PC-3 (cell line): ENCODE measurements around the gene NLRP4. TPM values are rescaled to one million over a fixed set of nuclear protein-coding genes. Genes with fewer than 3 reads are reported as not detected.

Experiments used
- ATAC-seq: fragments of 200-7000 bp; cut with Tn5 transposase; 2 replicates; pipeline ENCODE4 v1.9.1; 2020; ENCODE audit warnings: mild to moderate bottlenecking, moderate library complexity
- BruUV-seq: library from RNA; stranded (reverse); fragments of 400-500 nt; replicated peaks from 2 replicates; lab custom pipeline; 2021; lab: Mats Ljungman, UMichigan
- CTCF ChIA-PET: fragments of 300-600 bp; sonication (Branson Sonifier 250); formaldehyde crosslinking; loops from one replicate; lab custom pipeline; 2022; ENCODE audit warnings: antibody characterized with exemption; lab: Charles Lee
- POLR2A ChIA-PET: fragments of 300-600 bp; sonication (Branson Sonifier 250); formaldehyde crosslinking; loops from one replicate; lab custom pipeline; 2022; ENCODE audit warnings: antibody characterized with exemption; ENCODE audit not compliant: unreplicated experiment; lab: Charles Lee
- DNase-seq: peaks from one replicate; pipeline ENCODE4 v3.0.0-alpha.2; 2015
- H2AFZ ChIP-seq: fragments of 300-600 bp; sonication (generic); 2 replicates; pipeline ENCODE4 v1.6.0; 2016; ENCODE audit warnings: antibody characterized with exemption, low read length
- H3F3A ChIP-seq: fragments of 300-600 bp; sonication (generic); one replicate; pipeline ENCODE4 v1.6.0; 2017; ENCODE audit warnings: antibody characterized with exemption, low read length, control low read depth, mild to moderate bottlenecking; ENCODE audit not compliant: unreplicated experiment
- H3K27ac ChIP-seq: fragments of 300-600 bp; sonication (generic); 2 replicates; pipeline ENCODE4 v1.5.1; 2016; ENCODE audit warnings: mild to moderate bottlenecking, low read length
- H3K27me3 ChIP-seq: fragments of 300-600 bp; sonication (generic); 2 replicates; pipeline ENCODE4 v1.6.1; 2016; ENCODE audit warnings: low read length, mixed read lengths
- H3K36me3 ChIP-seq: fragments of 300-600 bp; sonication (generic); 2 replicates; pipeline ENCODE4 v1.6.1; 2016; ENCODE audit warnings: low read depth, mixed run types, low read length, mixed read lengths
- H3K4me1 ChIP-seq: fragments of 300-600 bp; sonication (generic); 2 replicates; pipeline ENCODE4 v1.5.1; 2016; ENCODE audit warnings: low read length; ENCODE audit not compliant: insufficient read depth
- H3K4me2 ChIP-seq: fragments of 300-600 bp; sonication (generic); 2 replicates; pipeline ENCODE4 v1.6.0; 2016; ENCODE audit warnings: low read length
- H3K4me3 ChIP-seq: fragments of 300-600 bp; sonication (generic); 2 replicates; pipeline ENCODE4 v1.5.1; 2016; ENCODE audit warnings: mild to moderate bottlenecking, low read length, mixed read lengths
- H3K79me2 ChIP-seq: fragments of 300-600 bp; sonication (generic); 2 replicates; pipeline ENCODE4 v1.6.1; 2017; ENCODE audit warnings: low read length, mixed read lengths
- H3K9ac ChIP-seq: fragments of 300-600 bp; sonication (generic); 2 replicates; pipeline ENCODE4 v1.6.0; 2016; ENCODE audit warnings: mild to moderate bottlenecking, low read length
- H3K9me2 ChIP-seq: fragments of 300-600 bp; sonication (generic); replicated peaks from 2 replicates; pipeline ENCODE4 v1.6.1; 2016; ENCODE audit warnings: mixed run types, low read length, mixed read lengths
- H3K9me3 ChIP-seq: fragments of 300-600 bp; sonication (generic); 2 replicates; pipeline ENCODE4 v1.6.1; 2016; ENCODE audit warnings: low read length, mixed read lengths
- H4K20me1 ChIP-seq: fragments of 300-600 bp; sonication (generic); 2 replicates; pipeline ENCODE4 v1.6.1; 2016; ENCODE audit warnings: low read length, mixed read lengths
- CTCF ChIP-seq: fragments of 300-600 bp; sonication (generic); conservative IDR thresholded peaks from 2 replicates; pipeline ENCODE4 v1.5.1; 2017; ENCODE audit warnings: antibody characterized with exemption, low read depth, mild to moderate bottlenecking, low read length
- EZH2 ChIP-seq: fragments of 300-600 bp; sonication (generic); IDR thresholded peaks from one replicate; pipeline ENCODE4 v1.6.1; 2017; ENCODE audit warnings: antibody characterized with exemption, mild to moderate bottlenecking, low read length; ENCODE audit not compliant: unreplicated experiment
- EZH2phosphoT487 ChIP-seq: fragments of 300-600 bp; sonication (generic); IDR thresholded peaks from 2 replicates; pipeline ENCODE4 v1.6.1; 2018; ENCODE audit warnings: mild to moderate bottlenecking, antibody characterized with exemption, low read length, borderline replicate concordance
- intact Hi-C: fragments of 100-400 bp; cut with micrococcal nuclease; formaldehyde crosslinking; loops from 2 replicates; pipeline ENCODE4 v1.9.0; 2023
- total RNA-seq: library from RNA; depleted of rRNA; stranded (reverse); fragments of >200 nt; gene quantifications from 2 replicates; pipeline ENCODE4 v1.2.3, GENCODE V29; 2014

The NLRP4 gene
- total RNA-seq, 1 experiment from 2014 or later = not detected

- BruUV-seq = no TSS peak
- Histone ChIP-seq H3K4me3 (no peak overlapping the region), H2AFZ (no peak overlapping the region), H3K79me2 (no peaks in the 10 kb centered on the region), H3K4me2 (no peak overlapping the region), H3K9ac (no peak overlapping the region), H3K27ac (no peak overlapping the region), H3K9me3 (no peaks in the 10 kb centered on the region; the same call in 1 of the 2 replicates), H3K27me3 (peaks cover 54% of the 10 kb centered on the region), H3F3A (no peaks in the 10 kb centered on the region), H3K4me1 (no peaks in the 10 kb centered on the region), H4K20me1 (no peaks in the 10 kb centered on the region), H3K36me3 (no peaks in the 10 kb centered on the region), H3K9me2 (0 out of 2 replicates have a peak, but pooled peaks cover 4% of the 10 kb centered on the region)
- TF ChIP-seq CTCF = no peak
- TF ChIP-seq EZH2phosphoT487 = no peak
- TF ChIP-seq EZH2 = no peak
- intact Hi-C loops = no loop called here
- ChIA-PET POLR2A (no interaction called here), CTCF (no interaction called here)
- ATAC-seq (no peak), DNase-seq (no peak)
Observed at GRCh38 chr19:55855160-55855559, 18.8 kb downstream of the NLRP4 start.

GRCh38 chr19:55857149-55857548, 20.8 kb downstream of the NLRP4 start:
- Histone ChIP-seq H3K4me1 (no peaks in the 10 kb centered on the region), H4K20me1 (no peaks in the 10 kb centered on the region), H3K27ac (no peak overlapping the region), H3K4me2 (no peak overlapping the region), H3F3A (no peaks in the 10 kb centered on the region), H3K4me3 (no peak overlapping the region), H3K27me3 (peaks cover 71% of the 10 kb centered on the region), H2AFZ (no peak overlapping the region), H3K9me2 (0 out of 2 replicates have a peak, but pooled peaks cover 4% of the 10 kb centered on the region), H3K9me3 (no peaks in the 10 kb centered on the region; the same call in 1 of the 2 replicates), H3K79me2 (no peaks in the 10 kb centered on the region), H3K9ac (no peak overlapping the region), H3K36me3 (no peaks in the 10 kb centered on the region)
- TF ChIP-seq EZH2phosphoT487 = no peak
- no peak for TF ChIP-seq CTCF
- TF ChIP-seq EZH2 = no peak
- no TSS peak for BruUV-seq
- ChIA-PET CTCF (no interaction called here), POLR2A (no interaction called here)
- ATAC-seq (no peak), DNase-seq (no peak)
- intact Hi-C loops = no loop called here

GRCh38 chr19:55857974-55858373, 21.6 kb downstream of the NLRP4 start:
- Histone ChIP-seq H3K4me1 (no peaks in the 10 kb centered on the region), H3F3A (no peaks in the 10 kb centered on the region), H3K27ac (no peak overlapping the region), H2AFZ (no peak overlapping the region), H3K4me3 (no peak overlapping the region), H3K79me2 (no peaks in the 10 kb centered on the region), H3K27me3 (peaks cover 75% of the 10 kb centered on the region), H4K20me1 (no peaks in the 10 kb centered on the region), H3K9me3 (no peaks in the 10 kb centered on the region; the same call in 1 of the 2 replicates), H3K4me2 (no peak overlapping the region), H3K36me3 (no peaks in the 10 kb centered on the region), H3K9ac (no peak overlapping the region), H3K9me2 (0 out of 2 replicates have a peak, but pooled peaks cover 4% of the 10 kb centered on the region)
- no TSS peak for BruUV-seq
- ChIA-PET CTCF (no interaction called here), POLR2A (no interaction called here)
- DNase-seq (no peak), ATAC-seq (no peak)
- intact Hi-C loops = no loop called here
- TF ChIP-seq CTCF (no peak), EZH2phosphoT487 (no peak), EZH2 (no peak)
